HL-60/S4 (cell line): ENCODE data around the gene ZC2HC1B.
"Not testable (repeated sequence)": the region's sequence is repeated elsewhere in the genome, so short reads cannot be mapped to it uniquely, and the experiment has no call there.

ENCODE experiments used
- in situ Hi-C: fragments of 300-500 bp; cut with MboI; formaldehyde crosslinking; loops from 2 replicates; pipeline ENCODE4 v1.14.3; 2022; ENCODE audit warnings: low sequenced_read_pairs

Gene ZC2HC1B

DNA sequence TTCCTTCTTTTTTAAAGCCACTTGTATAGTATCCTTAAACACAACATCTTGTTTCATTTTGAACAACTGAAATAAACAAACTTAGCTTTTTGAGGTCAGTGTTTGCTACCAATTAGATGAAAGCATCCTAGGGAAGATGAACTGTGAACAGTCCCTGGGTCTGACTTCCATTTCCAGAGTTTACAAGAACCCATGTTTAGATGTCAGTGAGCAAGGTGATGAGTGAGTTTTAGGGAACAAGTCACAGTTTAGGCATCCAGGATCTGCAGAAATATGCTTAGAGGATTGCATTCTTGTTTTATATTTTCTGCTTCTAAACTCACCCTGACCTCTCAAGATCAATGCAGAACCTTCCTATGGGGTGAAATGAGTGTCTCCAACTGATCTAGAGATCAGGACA, 3.0 kb downstream of the ZC2HC1B start:
- in situ Hi-C loops = no loop called here

DNA sequence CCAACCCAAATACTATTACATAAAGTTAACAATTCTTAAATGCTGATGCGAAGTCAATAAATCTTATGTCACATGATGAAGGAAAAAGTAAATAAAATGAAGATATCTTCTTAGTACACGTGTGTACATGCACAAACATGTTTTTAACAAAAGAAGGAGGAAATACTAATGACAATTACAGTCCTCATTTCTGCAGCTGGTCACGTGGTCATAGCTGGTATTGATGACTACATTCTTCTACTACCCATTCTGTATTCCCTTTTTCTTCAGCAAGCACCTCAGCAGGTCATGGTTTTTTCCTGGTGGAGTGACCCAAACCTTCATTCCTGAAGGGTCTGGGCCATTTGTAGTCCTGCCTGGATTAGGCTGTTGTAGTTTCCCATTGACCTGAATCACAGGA, 4.5 kb downstream of the ZC2HC1B start:
- in situ Hi-C loops = not testable (repeated sequence)

DNA sequence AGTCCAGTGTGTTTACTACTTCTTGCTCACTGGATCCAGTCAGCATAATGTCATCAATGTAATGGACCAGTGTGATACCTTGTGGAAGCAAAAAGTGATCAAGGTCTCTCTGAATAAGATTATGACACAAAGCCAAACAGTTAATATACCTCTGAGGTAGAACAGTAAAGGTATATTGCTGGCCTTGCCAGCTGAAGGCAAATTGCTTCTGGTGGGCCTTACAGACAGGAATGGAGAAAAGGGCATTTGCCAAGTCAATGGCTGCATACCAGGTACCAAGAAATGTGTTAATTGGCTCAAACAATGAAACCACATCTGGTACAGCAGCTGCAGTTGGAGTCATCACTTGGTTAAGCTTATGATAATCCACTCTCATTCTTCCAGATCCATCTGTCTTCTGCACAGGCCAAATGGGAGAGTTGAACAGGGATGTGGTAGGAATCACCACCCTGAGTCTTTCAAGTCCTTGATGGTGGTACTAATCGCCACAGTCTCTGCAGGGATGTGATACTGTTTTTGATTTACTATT, 7.0 kb downstream of the ZC2HC1B start:
- in situ Hi-C loops = not testable (repeated sequence)

DNA sequence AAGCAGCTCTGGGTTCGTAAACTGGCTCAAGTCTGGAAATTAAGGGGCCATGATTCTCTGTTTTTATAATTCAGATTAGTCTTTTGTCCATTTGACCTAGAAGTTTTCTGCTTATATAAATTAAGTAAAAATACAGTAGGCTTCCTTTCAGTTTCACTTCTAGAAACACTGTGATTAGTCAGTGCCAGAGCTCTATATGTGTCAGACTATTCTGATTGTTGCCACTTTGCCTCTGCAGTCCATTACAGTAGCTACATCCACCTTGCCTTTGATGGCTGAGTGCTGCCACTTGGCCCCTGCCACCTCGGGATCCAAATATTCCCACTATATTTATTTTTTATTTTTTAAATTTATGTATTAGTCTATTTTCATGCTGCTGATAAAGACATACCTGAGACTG, 7.9 kb downstream of the ZC2HC1B start:
- in situ Hi-C loops = no loop called here

DNA sequence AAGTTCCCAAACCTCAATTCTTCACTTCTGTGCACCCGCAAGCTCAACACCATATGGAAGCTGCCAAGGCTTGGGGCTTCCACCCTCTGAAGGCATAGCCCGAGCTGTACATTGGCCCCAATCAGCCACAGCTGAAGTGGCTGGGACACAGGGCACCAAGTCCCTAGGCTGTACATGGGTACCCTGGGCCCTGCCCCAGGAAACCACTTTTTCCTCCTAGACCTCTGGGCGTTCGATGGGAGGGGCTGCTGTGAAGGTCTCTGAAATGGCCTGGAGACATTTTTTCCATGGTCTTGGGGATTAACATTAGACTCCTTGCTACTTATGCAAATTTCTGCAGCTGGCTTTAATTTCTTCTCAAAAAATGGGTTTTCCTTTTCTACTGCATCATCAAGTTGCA, 9.3 kb downstream of the ZC2HC1B start:
- in situ Hi-C loops = not testable (repeated sequence)

DNA sequence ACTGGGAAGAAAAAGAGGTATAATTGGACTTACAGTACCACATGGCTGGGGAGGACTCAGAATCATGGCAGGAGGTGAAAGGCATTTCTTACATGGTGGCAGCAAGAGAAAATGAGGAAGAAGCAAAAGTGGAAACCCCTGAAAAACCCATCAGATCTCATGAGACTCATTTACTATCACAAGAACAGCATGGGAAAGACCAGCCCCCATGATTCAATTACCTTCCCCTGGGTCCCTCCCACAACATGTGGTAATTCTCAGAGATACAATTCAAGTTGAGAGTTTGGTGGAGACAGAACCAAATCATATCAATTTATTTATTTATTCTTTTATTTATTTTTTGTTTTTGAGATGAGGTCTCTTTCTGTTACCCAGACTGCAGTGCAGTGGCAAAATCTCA, 10.2 kb downstream of the ZC2HC1B start:
- in situ Hi-C loops = not testable (repeated sequence)

DNA sequence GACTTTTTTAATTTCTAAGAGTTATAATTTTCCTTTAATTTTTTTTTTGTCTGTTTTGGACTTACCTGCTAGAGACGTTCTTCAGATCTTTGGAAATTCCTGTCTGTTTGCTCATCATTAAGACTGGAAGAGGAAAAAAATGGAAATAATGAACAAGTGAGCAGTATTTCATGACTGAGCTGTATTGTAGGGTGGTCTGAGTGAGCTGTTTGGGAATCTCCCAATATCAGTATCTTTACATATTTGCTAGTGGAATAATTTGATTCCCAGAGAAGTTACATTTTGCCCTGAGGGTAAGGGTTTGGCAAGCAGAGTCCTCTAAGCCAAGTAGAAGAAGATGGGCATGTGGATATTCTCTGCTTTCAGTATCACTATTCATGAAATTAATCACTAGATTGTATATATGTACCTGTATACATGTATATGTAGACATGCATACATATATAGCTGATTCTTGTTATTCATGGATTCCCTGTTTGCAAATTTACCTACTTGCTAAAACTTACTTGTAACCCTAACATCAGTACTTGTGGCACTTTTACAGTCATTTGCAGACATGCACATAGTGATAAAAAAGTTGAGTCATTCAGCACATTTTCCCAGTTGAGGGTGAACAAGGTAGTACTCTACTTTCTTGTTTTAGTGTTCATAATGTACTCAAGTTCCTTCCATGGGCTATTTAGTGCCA, 13.5 kb downstream of the ZC2HC1B start:
- in situ Hi-C loops = no loop called here

DNA sequence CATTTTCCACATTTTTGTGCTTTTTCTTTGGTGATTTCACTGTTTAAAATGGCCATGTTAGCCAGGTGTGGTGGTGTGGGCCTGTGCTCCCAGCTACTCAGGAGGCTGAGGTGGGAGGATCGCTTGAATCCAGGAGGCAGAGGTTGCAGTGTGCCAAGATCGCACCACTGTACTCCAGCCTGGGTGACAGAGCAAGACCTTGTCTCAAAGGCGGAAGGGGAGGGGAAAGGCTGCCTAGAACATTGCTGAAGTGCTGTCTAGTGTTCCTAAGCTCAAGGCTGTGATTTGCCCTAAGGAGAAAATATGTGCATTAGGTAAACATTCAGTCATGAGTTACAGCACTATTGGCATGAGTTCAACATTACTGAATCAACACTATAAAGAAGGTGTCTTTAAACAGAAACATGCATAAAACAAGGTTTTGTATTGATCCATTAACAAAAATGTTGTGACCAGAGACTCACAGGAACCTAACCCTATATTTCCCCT, 14.0 kb downstream of the ZC2HC1B start:
- in situ Hi-C loops = no loop called here

DNA sequence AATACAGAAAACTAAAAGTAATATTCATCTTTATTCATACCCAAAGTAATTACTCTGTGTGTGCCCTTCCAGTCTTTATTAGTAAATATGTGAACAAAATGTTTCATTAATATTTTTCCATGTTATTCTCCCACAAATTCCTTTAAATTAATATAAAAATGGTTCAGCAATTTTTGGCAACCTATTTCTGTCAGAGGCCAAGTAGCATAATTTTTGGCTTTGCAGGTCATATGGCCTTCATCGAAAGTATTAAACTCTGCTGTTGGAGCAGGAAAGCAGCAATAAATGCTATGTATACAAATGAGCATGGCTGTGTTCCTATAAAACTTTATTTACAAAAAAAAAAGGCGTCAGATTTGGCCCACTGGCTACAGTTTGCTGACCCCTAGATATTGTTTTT, 16.1 kb downstream of the ZC2HC1B start:
- in situ Hi-C loops = no loop called here

DNA sequence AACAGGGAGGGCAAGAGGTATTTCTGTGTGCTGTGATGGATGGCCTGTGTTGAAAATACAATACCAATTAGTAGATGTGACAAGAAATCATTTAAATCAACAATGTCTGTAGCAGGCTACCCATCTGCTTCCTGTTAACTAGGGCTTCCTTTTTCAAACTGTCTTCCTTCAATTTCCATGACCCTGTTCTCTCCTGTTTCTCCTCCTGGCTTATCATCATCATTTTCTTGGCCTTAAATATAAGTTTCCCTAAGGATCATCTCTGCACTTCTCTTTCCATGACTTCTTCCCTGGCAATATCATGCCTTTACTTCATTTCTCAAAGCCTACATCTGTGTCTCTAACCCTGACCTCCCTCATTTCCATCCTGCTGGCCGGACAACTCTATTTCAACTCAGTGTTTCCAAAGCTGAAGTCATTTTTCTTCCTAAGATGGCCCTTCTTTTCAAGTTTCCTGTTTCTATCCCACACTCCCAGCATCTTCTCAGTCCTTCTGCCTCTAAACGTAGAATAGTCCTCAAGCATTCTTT, 18.2 kb downstream of the ZC2HC1B start:
- in situ Hi-C loops = no loop called here

DNA sequence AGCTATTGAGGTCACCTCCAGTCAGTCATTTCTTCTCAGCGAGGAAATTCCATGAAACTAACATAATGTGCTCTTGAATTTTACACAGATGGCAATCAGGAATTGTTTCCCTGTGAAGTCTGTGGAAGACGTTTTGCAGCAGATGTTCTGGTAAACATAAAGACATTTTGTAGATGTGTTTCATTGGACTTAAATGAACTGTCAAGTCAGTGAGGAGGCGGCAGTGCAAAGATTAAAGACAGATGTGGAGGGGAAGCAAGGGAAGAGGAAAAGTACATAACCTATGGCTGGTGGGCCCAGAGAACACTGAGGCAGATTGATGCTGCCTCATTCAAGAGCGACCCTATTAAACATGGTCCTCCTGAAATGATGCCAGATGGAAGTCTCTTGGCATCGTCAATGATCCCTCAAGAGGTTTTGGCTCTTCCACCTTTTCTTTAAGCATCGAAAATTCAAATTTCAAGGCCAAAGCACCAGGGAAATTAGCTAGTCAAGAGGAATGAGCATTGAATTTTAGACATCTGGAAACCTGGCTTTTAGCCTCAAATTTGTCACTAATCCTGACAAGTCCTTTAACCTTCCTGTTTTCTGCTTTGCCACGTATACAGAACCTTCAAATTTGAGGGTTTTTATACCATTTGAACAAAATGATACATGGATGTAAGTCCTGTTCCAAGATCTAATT, 20.1 kb downstream of the ZC2HC1B start:
- in situ Hi-C loops = no loop called here

DNA sequence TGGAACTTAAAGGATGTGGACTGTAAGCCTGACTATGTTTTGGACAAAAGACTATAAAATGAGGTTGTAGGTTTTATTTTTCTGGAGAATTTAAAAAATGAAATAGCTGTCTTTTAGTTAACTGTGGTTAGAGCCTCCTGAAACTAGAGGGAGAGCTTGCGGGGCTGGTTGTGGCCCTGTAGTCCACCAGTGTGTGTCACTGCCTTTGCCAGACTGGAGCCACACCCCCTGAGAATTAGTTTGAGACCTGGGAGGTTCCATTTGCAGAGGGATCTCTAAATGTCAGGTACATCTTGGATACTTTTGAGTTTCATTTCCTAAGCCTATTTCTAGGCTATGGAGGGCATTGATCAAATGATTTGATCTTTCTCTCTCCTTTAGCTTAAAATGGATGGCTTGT, 20.8 kb downstream of the ZC2HC1B start:
- in situ Hi-C loops = no loop called here

DNA sequence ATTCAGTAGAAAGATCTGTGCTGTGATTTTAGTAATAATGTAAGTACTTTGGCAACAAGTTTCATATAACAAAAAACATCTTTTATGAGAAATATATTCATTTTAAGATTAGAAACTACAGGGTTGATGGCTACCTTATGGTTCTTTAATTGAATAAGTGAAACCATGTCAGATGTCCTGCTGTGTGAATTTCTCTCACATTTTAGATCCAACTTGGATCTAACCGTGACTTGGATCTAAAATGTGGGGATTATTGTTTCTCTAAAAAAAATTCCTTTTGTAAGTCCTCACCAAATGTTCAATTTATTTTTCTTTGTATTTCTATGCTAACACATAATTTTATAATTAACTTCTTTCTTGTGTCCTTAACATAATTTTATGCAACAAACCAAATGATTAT, 30.4 kb downstream of the ZC2HC1B start:
- in situ Hi-C loops = no loop called here

DNA sequence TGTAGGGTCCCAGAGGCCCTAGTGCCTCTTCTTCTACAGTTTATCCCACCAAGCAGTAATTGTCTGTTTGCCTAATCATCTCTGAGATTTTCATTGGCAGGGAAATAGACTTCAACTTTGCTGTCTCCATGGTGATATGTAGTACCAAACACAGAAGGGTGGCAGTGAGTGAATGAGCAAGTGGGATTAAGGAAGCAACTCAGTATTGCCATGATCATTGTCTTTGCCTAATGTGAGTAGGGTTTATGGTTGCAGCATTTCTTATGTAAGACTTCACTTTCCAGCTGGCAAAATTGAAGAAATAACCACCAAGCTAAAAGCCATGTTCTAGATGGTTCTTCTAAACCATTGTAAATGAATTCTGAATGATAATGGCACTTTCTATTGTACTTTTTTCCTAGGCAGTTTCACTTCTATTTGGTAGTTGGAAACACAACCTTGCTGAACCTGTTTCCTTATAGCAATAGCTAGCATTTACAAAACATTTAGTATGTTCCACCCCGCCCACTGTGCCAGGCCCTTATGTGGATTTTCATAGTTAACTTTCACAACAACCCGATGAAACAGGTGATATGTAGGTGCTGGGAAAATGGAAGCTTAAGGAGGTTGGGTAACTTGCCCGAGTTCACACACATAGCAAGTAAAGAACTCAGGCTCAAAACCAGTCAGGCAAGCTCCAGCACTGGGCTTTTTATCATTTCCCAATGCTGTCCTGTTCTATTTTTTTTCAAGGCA, 32.0 kb downstream of the ZC2HC1B start:
- in situ Hi-C loops = no loop called here

DNA sequence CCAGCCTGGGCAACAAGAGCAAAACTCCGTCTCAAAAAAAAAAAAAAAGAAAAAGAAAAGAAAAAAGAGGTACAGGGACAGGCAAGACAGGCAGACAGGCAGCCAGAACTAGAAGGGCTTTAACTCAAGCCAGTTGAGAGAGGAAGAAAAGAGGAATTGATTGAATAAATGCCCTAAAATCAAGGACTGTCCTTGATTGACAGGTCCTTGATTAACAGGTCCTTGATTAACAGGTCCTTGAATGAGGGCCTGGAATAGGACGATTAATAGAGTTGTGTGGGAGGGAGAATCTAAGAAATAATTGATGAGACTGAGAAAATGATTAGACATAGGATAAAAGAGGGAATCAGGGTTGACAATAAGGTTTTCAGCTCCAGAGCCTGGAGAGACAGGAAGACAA, 36.1 kb downstream of the ZC2HC1B start:
- in situ Hi-C loops = no loop called here

DNA sequence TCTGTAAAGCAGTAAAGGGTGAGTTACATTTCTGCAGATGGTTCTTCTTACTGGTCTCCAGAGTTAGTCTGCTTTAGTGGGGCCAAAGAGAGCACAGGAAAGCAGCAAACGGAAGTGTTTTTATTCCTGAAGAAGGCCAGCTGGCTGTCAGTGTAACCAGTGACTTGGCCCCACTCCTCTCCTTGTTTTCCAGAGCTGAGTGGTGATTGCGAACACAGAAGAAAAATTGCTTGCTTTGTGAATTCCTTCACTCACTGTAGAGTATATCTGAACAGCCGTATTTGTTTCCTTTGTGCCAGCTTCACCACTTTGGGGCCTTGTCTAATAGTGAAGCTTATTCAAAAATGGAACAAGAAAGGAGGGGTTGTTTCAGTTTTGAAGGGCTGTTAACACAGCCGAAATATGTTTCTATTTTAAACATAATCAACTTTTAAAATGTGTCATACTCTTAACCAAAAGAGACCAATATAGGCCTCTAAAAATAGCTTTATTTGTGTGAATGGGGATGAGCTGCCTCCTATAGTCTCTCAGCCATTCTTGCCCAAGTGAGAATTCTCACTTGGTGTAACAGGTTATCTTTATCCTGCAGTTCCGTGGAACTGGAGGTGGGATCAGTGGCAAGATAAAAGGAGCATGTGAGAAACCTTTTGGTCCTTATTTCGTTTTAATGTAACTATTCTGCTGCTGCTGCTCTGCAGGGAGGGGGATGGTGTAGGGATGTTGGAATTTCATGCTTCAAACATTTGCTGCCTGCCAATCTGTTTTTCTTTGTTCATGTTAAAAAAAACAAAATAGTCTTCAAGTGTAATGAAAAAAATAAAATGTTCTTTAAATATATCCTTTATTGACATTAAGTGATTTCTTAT, 37.8 kb downstream of the ZC2HC1B start:
- in situ Hi-C loops = no loop called here

DNA sequence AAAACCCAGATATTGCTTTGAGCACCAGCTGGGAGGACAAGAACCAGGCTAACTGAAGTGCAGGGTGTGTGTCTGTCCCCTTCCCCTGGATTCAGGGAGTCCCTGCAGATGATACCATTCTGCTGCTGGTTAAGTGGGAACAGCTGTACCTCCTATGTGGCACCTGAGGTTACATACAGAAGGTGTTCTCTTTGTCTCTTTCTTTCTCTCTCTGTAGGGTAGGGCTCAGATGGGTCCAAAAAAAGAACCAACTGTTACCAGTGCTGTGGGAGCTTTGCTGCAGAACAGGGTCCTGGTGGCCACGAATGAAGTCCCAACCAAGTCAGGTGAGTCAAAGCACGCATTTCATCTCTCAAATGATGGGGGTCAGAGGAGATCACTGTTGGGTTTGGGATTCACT, 38.6 kb downstream of the ZC2HC1B start:
- in situ Hi-C loops = no loop called here

DNA sequence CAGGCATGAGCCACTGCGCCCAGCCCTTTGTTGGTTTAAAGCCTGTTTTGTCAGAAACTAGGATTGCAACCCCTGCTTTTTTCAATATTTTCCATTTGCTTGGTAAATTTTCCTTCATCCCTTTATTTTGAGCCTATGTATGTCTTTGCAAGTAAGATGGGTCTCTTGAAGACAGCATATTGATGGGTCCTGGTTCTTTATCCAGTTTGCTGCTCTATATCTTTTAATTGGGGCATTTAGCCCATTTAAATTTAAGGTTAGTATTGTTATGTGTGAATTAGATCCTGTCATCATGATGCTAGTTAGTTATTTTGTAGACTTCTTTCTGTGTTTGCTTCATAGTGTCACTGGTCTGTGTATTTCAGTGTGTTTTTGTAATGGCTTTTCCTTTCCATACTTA, 46.8 kb downstream of the ZC2HC1B start:
- in situ Hi-C loops = no loop called here

DNA sequence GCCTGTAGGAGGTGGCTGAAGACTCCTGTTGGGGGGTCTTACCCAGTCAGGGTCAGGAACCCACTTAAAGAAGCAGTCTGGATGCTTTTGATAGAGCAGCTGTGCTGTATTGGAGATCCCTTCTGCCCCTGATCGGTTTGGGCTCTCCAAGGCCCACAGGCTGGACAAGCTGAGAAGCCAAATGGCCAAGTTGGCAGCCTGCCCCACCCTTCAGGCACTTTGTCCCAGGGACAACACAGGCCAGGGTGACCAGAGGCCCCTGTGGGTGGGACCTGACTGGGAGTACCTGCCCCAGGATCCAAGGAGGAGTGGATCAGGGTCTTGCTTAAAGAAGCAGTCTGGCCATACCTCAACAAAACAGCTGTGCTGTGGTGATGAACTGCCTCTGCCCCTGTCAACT, 48.4 kb downstream of the ZC2HC1B start:
- in situ Hi-C loops = no loop called here

DNA sequence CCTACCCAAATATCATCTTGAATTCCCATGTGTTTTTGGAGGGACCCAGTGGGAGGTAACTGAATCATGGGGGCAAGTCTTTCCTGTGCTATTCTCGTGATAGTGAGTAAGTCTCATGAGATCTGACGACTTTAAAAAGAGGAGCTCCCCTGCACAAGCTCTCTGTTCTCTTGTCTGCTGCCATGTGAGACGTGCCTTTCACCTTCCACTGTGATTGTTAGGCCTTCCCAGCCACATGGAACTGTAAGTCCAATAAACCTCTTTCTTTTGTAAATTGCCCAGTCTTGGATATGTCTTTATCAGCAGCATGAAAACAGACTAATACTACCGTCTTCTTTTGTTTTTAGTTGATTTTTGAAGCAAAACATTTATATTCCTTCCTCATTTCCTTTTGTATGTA, 52.8 kb downstream of the ZC2HC1B start:
- in situ Hi-C loops = not testable (repeated sequence)

DNA sequence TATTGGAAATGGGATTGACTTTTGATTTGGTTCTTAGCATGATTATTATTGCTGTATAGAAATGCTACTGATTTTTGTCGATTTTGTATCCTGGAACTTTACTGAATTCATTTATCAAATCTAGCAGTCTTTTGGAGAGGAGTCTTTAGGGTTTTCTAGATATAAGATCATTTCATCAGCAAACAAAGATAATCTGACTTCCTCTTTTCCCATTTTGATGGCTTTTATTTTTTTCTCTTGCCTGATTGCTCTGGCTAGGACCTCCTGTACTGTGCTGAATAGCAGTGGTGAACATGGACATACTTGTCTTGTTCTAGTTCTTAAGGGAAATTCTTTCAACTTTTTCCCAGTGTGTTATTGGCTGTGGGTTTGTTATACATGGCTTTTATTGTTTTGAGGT, 64.6 kb downstream of the ZC2HC1B start:
- in situ Hi-C loops = no loop called here
